Adrenal gland (tissue), 12 donors: Measurements from ENCODE around the gene FOXP2. TPM values are rescaled to one million over a fixed set of nuclear protein-coding genes. Genes with fewer than 3 reads are reported as not detected.
"Not testable (repeated sequence)": the region's sequence is repeated elsewhere in the genome, so short reads cannot be mapped to it uniquely, and the experiment has no call there.

ENCODE experiments used
- DNase-seq, 7 donors: peaks; one replicate each; pipeline ENCODE4 v3.0.0-alpha.2; 2019 to 2020
- H3K27ac ChIP-seq, 5 donors: fragments of 200-600 bp; sonication (generic) in 4 of 5; 1 replicate in 3 of 5; 2 replicates in 2 of 5; pipeline versions ENCODE4 v1.5.1 to v1.8.0; 2016 to 2020; ENCODE audit warnings: mild to moderate bottlenecking in 1 of 5
- H3K27me3 ChIP-seq: fragments of 200-600 bp; 2 replicates; pipeline ENCODE4 v1.8.0; 2021
- H3K36me3 ChIP-seq, 2 donors: fragments of 200-600 bp; replicated peaks in 1 of 2; 1 replicate in 1 of 2; 2 replicates in 1 of 2; pipeline versions ENCODE4 v1.5.1 to v1.8.0; 2018 to 2022
- H3K4me1 ChIP-seq, 2 donors: fragments of 200-600 bp; replicated peaks in 1 of 2; 1 replicate in 1 of 2; 2 replicates in 1 of 2; pipeline versions ENCODE4 v1.5.1 to v1.8.0; 2018 to 2021
- H3K4me3 ChIP-seq, 4 donors: fragments of 200-600 bp; sonication (generic) in 3 of 4; one replicate each; pipeline ENCODE4 v1.5.1; 2016 to 2018
- H3K9me3 ChIP-seq, 3 donors: fragments of 200-600 bp; sonication (generic) in 1 of 3; replicated peaks in 1 of 3; 1 replicate in 2 of 3; 2 replicates in 1 of 3; pipeline versions ENCODE4 v1.5.1 to v1.8.0; 2016 to 2021
- POLR2A ChIP-seq, 2 donors: fragments of 450-650 bp; IDR thresholded peaks; one replicate each; pipeline ENCODE4 v1.6.1; 2017; ENCODE audit warnings: antibody characterized with exemption in 2 of 2, mild to moderate bottlenecking in 2 of 2, moderate library complexity in 1 of 2
- WGBS, 4 donors: extraction: QIAGEN DNeasy Blood & Tissue Kit in 2 of 4; methylation state at CpG; one replicate each; pipeline versions ENCODE4 v1.1.5 to v1.1.7; 2013 to 2017; 5-methylcytosine and 5-hydroxymethylcytosine counted together
- intact Hi-C, 2 donors: fragments of 100-400 bp; cut with DNase I; formaldehyde crosslinking; loops; one replicate each; pipeline versions ENCODE4 v1.14.1 to v1.15.0; 2022 to 2023
- polyA plus RNA-seq, 3 donors: library from polyadenylated mRNA; stranded (reverse); fragments of 200-250 nt in 2 of 3; fragments of 350-450 nt in 1 of 3; fragmentation: Illumina TruSeq in 1 of 3; extraction: RNeasy Lipid Tissue Mini Kit (QIAGEN cat#74804) in 1 of 3; gene quantifications; one replicate each; pipeline ENCODE4 v1.2.3, GENCODE V29; 2013 to 2014
- total RNA-seq, 9 donors: library from RNA; depleted of rRNA in 4 of 9; stranded (reverse); fragments of >200 nt in 4 of 9; fragments of 120-200 nt in 1 of 9; fragmentation: NEBNext Ultra II Directional in 1 of 9; extraction: Animal tissue kit (Norgen Biotek cat#: 25700) in 1 of 9; gene quantifications; one replicate each; pipeline versions ENCODE4 v1.1.0 to v1.2.4, GENCODE V29; 2013 to 2023
- TF ChIP-seq, protein P1 (sequence below), 6 experiments: fragments of 450-650 bp in 4 of 6; fragments of 200-600 bp in 2 of 6; sonication (generic) in 1 of 6; IDR thresholded peaks; 1 replicate in 5 of 6; 2 replicates in 1 of 6; pipeline versions ENCODE4 v1.5.1 to v1.8.0; 2016 to 2021; ENCODE audit warnings: antibody characterized with exemption in 6 of 6, mild to moderate bottlenecking in 2 of 6, moderate library complexity in 1 of 6
- donor health status: healthy with polysubstance abuse.
- donor health status: Bipolar disorder and iron deficiency.
- donor health status: DM: yes; HTN: yes; CAD: no.
- donor health status: DM: no; HTN: no; CAD: no.
- donor health status: DM: no; HTN: no; CAD: no.
- donor health status: DM: yes; HTN: yes; CAD: no.

FOXP2 gene
- total and polyA plus RNA-seq, 12 donors, result 1.1 to 14.5 (median 2.7) TPM

GRCh38 chr7:114484226-114484625 lies 69.6 kb downstream of the FOXP2 start:
- Histone ChIP-seq H3K4me3 (no peak overlapping the region), H3K4me1 (no peaks in the 10 kb centered on the region), H3K36me3 (no peaks in the 10 kb centered on the region), H3K9me3 (no peaks in the 10 kb centered on the region), H3K27ac (no peak overlapping the region), H3K27me3 (no peaks in the 10 kb centered on the region)
- intact Hi-C loops, result no loop called here
- TF ChIP-seq, protein P1, sequence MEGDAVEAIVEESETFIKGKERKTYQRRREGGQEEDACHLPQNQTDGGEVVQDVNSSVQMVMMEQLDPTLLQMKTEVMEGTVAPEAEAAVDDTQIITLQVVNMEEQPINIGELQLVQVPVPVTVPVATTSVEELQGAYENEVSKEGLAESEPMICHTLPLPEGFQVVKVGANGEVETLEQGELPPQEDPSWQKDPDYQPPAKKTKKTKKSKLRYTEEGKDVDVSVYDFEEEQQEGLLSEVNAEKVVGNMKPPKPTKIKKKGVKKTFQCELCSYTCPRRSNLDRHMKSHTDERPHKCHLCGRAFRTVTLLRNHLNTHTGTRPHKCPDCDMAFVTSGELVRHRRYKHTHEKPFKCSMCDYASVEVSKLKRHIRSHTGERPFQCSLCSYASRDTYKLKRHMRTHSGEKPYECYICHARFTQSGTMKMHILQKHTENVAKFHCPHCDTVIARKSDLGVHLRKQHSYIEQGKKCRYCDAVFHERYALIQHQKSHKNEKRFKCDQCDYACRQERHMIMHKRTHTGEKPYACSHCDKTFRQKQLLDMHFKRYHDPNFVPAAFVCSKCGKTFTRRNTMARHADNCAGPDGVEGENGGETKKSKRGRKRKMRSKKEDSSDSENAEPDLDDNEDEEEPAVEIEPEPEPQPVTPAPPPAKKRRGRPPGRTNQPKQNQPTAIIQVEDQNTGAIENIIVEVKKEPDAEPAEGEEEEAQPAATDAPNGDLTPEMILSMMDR (IDR thresholded peaks at IDR 0.05), result no peak
- TF ChIP-seq POLR2A (IDR thresholded peaks at IDR 0.05), result no peak
- WGBS, 4 donors, result 74 to 82% (median 78%) methylated on average over 2 of the region's 2 CpGs
- no peak for DNase-seq

DNA sequence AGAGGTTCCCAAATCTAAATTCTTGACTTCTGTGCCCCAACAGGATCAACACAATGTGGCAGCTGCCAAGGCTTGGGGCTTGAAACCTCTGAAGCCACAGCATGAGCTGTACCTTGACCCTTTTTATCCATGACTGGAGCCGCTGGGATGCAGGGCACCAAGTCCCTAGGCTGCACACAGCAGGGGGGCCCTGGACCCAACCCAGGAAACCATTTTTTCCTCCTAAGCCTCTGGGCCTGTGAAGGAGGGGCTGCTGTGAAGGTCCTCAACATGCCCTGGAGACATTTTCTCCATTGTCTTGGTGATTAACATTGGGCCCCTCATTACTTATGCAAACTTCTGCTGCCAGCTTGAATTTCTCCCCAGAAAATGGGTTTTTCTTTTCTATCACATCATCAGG lies 72.6 kb downstream of the FOXP2 start:
- intact Hi-C loops, result no loop called here
- Histone ChIP-seq H3K36me3 (no peaks in the 10 kb centered on the region), H3K4me1 (no peaks in the 10 kb centered on the region), H3K27ac (no peak overlapping the region), H3K4me3 (no peak overlapping the region), H3K9me3 (no peaks in the 10 kb centered on the region), H3K27me3 (no peaks in the 10 kb centered on the region)
- DNase-seq, result no peak
- TF ChIP-seq, protein P1 (IDR thresholded peaks at IDR 0.05), result no peak
- TF ChIP-seq POLR2A (IDR thresholded peaks at IDR 0.05), result no peak
- WGBS, 4 donors, result 86 to 100% (median 88%) methylated on average over 1 of the region's 1 CpG

DNA sequence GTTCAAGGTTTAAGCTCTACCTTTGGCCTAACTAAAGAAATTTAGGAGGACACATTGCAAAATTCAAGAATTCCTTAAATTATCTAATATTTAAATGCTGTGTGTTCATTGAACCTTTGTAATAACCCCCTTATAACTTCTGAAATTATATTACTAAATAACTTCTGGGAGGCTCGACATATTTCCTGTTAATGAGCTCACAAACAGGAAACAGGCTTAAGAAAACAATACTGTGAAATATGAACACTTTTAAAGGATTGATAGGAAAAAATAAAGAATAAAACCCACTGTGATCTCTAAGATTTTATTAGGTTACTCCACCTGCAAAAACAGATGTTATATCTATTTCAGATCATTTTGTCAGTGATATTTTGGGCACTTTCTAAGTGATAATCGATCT lies 74.1 kb downstream of the FOXP2 start:
- WGBS, 4 donors, result 66 to 71% (median 70%) methylated on average over 2 of the region's 2 CpGs
- TF ChIP-seq, protein P1 (IDR thresholded peaks at IDR 0.05), result no peak
- no peak for TF ChIP-seq POLR2A (IDR thresholded peaks at IDR 0.05)
- intact Hi-C loops, result no loop called here

DNA sequence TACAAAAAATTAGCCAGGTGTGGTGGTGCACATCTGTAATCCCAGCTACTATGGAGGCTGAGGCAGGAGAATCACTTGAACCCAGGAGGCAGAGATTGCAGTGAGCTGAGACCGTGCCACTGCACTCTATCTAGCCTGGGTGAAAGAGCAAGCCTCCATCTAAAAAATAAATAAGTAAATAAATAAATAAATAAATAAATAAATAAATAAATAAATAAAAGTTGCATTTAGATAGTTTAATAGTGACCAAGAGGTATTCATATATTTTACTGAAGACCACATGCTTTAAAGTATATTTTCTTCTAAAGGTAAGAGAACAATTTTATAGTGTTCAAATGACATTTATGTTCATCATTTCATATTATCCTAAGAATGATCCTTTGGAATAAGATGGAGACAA lies 82.9 kb downstream of the FOXP2 start:
- H3K27me3 ChIP-seq, DNase-seq, intact Hi-C loops, H3K27ac ChIP-seq, H3K9me3 ChIP-seq, H3K4me3 ChIP-seq, H3K4me1 ChIP-seq, H3K36me3 ChIP-seq: not testable (repeated sequence)
- 92 to 97% (median 96%) methylated on average over 1 of the region's 1 CpG for WGBS, 4 donors

More for the DNA sequence above, 74.1 kb downstream of the FOXP2 start:
- H3K36me3 ChIP-seq, result no peaks in the 10 kb centered on the region
- no peak for DNase-seq
- no peaks in the 10 kb centered on the region for H3K4me1 ChIP-seq
- H3K27ac ChIP-seq, result no peak overlapping the region
- H3K27me3 ChIP-seq, result no peaks in the 10 kb centered on the region
- H3K4me3 ChIP-seq, result no peak overlapping the region
- H3K9me3 ChIP-seq, result no peaks in the 10 kb centered on the region

GRCh38 chr7:114502454-114503254 lies 88.0 kb downstream of the FOXP2 start:
- Histone ChIP-seq H3K9me3 (no peaks in the 10 kb centered on the region), H3K4me3 (no peak overlapping the region), H3K4me1 (no peaks in the 10 kb centered on the region), H3K27ac (no peak overlapping the region), H3K36me3 (no peaks in the 10 kb centered on the region), H3K27me3 (no peaks in the 10 kb centered on the region)
- intact Hi-C loops, result no loop called here
- DNase-seq, result no peak
- TF ChIP-seq POLR2A (IDR thresholded peaks at IDR 0.05), result no peak
- TF ChIP-seq, protein P1 (IDR thresholded peaks at IDR 0.05), result no peak
- 52 to 60% (median 57%) methylated on average over 5 of the region's 5 CpGs for WGBS, 4 donors
